ENCODE results near the gene ARHGAP10.

Gene ARHGAP10

GRCh38 chr4:147958057-147958456, 226.2 kb downstream of the ARHGAP10 start:
- DNase-seq, result no peak

- no peak for DNase-seq
Observed at GRCh38 chr4:147958489-147959065, 226.7 kb downstream of the ARHGAP10 start.

DNA sequence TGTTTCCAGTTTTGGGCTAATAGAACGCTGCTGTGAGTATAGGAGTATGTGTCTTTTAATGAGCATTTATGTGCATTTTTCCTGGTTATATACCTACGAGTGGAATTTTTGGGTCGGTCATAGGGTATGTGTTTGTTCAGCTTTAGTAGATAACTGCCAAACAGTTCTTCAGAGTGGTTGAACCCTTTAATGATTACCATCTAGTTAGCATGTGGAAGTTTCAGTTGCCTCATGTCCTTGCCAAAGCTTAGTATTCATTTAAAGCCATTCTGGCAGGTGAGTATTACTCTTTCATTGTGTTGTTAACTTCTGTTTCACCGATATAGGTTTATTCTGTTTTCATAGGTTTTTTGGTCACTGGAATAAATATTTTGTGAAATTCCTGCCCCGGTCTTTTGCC, 229.1 kb downstream of the ARHGAP10 start:
- DNase-seq, result no peak

- no peak for DNase-seq
Observed at GRCh38 chr4:147963839-147964238, 232.0 kb downstream of the ARHGAP10 start.

GRCh38 chr4:147964266-147964880, 232.5 kb downstream of the ARHGAP10 start:
- DNase-seq, result no peak

DNA sequence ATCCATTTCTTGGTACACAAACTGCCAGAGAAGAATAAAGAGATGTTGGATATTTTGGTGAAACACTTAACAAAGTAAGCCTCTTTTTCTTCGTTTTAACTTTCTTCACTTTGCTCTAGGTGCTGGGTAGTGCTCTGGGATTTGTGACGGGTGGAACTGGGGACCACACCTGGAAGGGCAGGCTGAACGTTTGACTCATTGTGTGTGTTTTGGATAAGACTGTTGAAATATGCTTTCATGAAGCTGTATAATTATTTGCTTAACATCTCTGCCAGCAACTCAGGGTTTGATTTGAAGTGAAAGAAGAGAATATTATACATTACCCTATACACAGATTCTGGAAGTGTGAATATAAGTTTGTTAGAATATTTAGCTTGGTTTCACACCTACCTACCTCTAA, 233.2 kb downstream of the ARHGAP10 start:
- DNase-seq, result no peak

DNA sequence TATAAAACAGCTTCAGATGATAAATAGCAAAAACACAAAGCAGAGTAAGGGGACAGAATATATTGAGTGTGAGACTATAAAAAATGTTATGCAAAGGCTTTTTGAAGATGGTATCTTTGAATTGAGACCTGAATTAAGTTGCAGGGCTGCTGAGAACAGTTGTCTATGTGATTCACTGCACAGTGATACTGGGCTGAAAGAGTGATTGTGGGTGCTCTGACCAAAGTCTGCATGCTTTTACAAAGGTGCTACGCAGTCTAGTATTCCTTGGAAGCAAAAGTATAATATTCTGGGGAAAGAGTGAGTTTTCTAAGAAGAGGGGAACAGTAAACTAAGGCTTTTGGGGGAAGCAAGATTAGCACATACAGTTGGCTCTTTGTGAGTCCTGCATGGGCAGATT, 234.0 kb downstream of the ARHGAP10 start:
- DNase-seq, result no peak

DNA sequence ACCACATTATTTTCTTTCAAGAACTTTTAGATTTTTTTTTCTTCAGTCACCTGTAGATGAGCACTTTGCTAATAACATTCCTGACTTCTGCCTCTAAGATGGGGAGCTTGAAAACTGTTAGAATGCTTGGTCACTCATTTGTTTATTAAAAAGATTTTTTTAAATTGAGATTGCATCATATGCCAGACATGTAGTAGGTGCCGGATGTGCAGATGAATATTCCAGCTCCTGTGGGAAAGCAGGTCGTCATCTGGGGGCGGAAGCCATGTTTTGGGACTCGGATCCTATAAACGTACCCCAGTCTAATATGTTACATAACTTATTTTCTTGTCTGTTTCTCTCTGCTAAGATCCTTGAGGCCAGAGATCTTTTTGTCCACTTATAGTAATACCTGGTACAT, 236.8 kb downstream of the ARHGAP10 start:
- no peak for DNase-seq

DNA sequence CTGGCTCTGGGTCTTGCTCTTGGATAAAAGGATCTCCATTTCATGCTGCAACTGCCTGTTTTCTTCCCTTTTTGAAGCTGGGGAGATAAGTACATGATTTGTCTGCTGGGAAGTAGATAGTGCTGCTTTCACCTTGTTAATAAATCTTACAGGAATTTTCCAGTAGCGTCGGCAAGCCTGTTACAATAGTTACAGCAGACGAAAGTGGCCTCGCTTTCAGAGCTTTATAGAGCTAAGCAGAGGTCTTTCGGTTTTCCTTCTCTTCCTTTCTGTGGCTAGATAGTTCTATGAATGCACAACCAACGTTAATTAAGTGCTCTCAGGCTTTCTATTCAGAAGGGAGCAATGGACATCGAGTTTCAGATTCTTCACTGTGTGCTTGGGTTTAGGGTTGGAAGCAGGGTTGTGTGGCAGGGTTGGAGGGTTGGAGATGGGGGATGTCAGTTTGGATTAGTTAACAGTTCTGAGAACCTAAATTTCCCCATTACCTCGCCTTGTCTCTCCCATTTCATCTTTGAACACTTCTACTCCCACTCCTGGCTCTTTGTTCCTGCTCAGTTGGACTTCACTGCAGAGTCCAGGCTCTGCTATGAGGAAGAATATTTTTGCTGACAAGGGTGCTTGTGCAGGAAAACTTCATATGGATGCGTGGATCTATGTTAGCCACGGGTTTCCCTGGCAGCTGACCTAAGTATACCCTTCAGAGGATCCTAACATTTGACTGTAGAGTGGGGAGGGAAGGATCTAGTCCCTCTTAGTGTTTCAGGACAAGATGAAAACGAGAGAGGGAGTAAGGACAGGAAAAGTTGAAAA, 237.9 kb downstream of the ARHGAP10 start:
- DNase-seq, result no peak

DNA sequence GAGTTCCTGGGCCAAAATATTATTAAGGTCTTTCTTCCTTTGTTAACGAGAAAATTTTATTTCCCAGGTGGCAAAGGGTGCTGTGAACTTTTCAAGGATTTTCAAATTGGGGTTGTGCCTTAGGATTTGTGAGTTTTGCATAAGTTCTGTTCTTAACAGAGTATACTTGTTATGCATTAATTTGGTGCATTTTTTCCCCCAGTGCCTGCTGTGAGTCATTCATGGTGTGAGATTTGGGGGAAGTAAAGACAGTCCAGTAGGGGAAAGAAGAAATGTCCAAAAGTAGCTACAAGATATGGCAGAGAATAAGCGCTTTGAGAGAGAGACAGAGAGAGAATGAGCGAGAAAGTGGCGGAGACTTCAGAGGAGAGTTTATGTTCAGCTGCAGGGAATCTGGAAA, 239.2 kb downstream of the ARHGAP10 start:
- no peak for DNase-seq

- no peak for DNase-seq
Observed at GRCh38 chr4:147975325-147975724, 243.4 kb downstream of the ARHGAP10 start.

GRCh38 chr4:147975933-147976928, 244.3 kb downstream of the ARHGAP10 start:
- no peak for DNase-seq

- DNase-seq, result no peak
Observed at GRCh38 chr4:147980586-147980985, 248.7 kb downstream of the ARHGAP10 start.

GRCh38 chr4:147981305-147981704, 249.4 kb downstream of the ARHGAP10 start:
- DNase-seq, result no peak

DNA sequence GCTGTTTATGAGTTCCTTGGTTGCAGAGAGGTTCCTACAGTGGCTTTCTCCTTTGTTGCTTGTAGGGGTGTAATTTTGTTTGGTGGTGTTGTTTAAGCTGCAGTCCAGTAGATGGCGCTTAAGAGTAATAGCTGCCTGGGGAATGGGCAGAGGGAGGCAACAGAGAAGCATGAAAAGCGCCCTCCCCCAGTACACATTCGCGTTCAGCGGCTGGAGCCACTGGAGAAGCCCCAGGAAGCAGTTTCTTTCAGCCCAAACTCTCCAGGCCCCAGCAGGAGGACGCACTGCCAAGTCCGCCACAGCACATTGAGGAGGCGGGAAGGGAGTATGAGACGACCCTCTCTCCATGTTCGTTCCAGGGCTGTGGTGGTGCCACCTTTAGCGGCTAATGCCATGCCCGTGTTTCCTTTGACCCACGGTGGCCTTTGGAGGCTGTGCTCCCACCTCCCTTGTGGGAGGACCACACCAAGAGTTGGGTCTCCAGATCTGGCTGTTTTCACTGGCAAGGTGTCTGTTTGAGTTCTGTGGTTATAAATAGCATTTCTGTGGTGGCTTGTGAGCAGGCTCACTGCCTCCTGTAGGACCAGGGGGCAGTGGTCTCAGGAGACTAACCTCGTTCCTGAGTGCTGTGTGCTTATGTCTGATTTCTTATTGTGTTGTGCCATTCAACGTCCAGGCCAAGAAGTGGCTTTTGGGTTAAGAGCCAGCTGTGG, 252.3 kb downstream of the ARHGAP10 start:
- DNase-seq, result no peak

GRCh38 chr4:147984778-147985138, 252.9 kb downstream of the ARHGAP10 start:
- DNase-seq, result no peak

- no peak for DNase-seq
Observed at GRCh38 chr4:147985376-147985775, 253.5 kb downstream of the ARHGAP10 start.

GRCh38 chr4:147987252-147987651, 255.4 kb downstream of the ARHGAP10 start:
- no peak for DNase-seq

DNA sequence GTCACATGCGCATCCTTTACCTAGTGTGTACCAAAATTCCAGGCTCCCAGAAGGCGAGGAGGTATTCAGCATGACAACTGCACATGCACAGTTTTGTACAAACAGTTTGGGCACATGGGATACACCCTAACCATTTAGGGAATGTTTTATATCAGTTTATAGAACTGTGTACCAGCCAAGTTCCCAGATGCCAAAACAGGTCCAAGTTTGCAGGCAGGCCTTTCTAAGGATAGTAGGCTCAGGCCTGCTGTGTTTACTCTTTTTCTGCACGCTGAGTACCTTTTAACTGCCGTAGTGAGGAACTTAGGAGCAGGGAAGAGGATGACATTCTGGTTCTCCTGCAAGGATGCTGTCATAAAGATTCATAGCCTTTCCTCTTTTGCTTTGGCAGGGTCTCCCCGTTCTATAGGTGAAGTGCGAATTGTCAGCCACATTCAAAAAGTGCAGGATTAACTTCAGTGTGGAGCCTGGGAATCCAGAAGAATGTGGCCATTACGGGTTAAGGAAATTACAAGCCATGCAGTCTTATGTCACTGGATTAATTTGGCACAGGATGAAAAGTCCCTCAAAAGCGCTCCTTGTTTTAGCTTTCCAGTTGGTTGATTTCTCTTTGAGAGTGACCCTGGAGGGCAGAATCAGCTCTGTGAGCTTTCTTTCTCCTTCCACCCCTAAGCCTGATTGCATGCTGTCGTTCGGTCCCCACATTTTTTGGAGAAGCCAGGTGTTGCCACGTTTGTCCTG, 259.8 kb downstream of the ARHGAP10 start:
- no peak for DNase-seq

DNA sequence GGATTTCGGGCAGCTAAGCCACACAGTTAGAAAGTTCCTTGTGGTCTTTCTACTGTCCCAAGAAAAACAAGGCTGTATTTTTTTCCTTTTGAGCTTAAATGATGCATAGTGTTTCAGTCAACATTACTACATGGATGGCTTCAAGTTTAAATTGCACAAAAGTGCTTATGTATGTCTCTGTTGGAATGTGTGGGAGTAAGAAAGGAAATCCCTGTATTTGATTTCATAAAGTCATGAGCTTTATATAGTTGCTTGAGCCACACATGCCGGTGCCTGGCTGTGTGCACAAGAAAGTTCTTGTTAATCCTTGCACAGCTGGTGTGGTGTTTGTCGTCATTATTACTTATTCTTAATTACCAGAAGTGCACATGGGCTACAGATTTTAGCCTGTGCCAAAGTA, 262.2 kb downstream of the ARHGAP10 start:
- DNase-seq, result no peak

DNA sequence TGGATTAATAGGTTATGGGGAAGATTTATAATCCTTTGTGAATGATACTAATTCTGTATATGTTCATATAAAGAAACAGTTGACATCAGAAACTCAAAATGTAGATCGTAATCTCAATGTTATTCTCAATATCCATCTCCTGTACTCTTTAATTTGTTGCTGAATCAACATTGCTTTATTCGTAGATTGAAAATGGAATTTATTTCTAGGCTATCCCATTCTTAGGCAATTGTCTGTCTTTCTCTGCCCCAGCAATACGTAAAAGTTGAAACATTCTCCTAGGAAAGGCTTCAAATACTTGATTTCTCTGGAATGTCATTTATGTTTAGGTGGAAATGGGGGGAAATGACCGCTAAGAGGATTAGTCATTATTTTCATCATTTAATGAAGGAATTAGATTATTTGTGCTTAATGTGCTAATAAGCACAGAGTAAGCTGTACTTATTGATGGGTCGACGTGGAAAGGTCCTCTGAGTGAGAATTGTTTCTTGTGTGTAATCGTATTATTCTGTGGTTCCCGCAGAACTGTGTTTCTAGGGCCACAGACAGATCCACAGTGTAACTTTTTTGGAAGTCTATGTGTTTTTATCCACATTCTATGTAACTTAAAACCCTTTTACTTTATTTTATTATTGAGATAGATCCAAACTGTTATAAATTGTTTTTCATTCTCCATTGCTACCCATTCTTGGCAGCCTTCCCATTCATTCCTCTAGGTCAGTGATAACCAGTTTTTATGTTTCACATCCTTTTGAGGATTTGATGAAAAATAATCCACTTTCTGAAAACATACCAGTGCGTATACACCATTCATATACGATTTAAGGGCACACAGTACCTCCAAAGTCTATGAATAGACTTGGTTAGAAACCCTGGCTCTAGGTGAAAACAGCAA, 262.9 kb downstream of the ARHGAP10 start:
- DNase-seq, result no peak
